HepG2 (cell line): ENCODE data around the gene PTK7. TPM values are rescaled to one million over a fixed set of nuclear protein-coding genes. Genes with fewer than 3 reads are reported as not detected.

ENCODE experiments used
- CEBPB ChIP-seq: IDR thresholded peaks from 2 replicates; pipeline ENCODE4 v1.6.1; 2011; ENCODE audit warnings: low read depth, low read length, improper control_type of control experiment, borderline replicate concordance
- FOXO1 ChIP-seq: sonication (generic); formaldehyde crosslinking; IDR thresholded peaks from 2 replicates; pipeline ENCODE4 v1.4.0; 2020; ENCODE audit warnings: missing genetic modification reagents
- HNRNPL ChIP-seq: fragments of 200-400 bp; formaldehyde crosslinking; IDR thresholded peaks from 2 replicates; pipeline ENCODE4 v1.6.1; 2017; ENCODE audit warnings: mild to moderate bottlenecking, low read depth, low read length
- JDP2 ChIP-seq: sonication (generic); formaldehyde crosslinking; IDR thresholded peaks from 2 replicates; pipeline ENCODE4 v1.8.1; 2022; ENCODE audit warnings: missing genetic modification reagents, borderline replicate concordance
- MATR3 ChIP-seq: sonication (generic); formaldehyde crosslinking; IDR thresholded peaks from 2 replicates; pipeline ENCODE4 v1.4.0; 2020; ENCODE audit warnings: missing genetic modification reagents
- RNF2 ChIP-seq: fragments of 450-650 bp; conservative IDR thresholded peaks from 2 replicates; pipeline ENCODE4 v1.6.1; 2016; ENCODE audit warnings: low read depth
- YEATS2 ChIP-seq: sonication (generic); formaldehyde crosslinking; IDR thresholded peaks from 2 replicates; pipeline ENCODE4 v1.4.0; 2020; ENCODE audit warnings: missing genetic modification reagents, borderline replicate concordance
- ZNF142 ChIP-seq: sonication (generic); formaldehyde crosslinking; IDR thresholded peaks from 2 replicates; pipeline ENCODE4 v1.4.0; 2020; ENCODE audit warnings: missing genetic modification reagents
- ZNF20 ChIP-seq: sonication (generic); formaldehyde crosslinking; IDR thresholded peaks from 2 replicates; pipeline ENCODE4 v1.4.0; 2020; ENCODE audit warnings: mild to moderate bottlenecking, moderate library complexity, missing genetic modification reagents
- ZNF230 ChIP-seq: sonication (generic); formaldehyde crosslinking; IDR thresholded peaks from 2 replicates; pipeline ENCODE4 v1.4.0; 2020; ENCODE audit warnings: mild to moderate bottlenecking, missing genetic modification reagents
- ZNF570 ChIP-seq: sonication (generic); formaldehyde crosslinking; IDR thresholded peaks from 2 replicates; pipeline ENCODE4 v1.4.0; 2020; ENCODE audit warnings: mild to moderate bottlenecking, missing genetic modification reagents, borderline replicate concordance
- ZNF576 ChIP-seq: sonication (generic); formaldehyde crosslinking; IDR thresholded peaks from 2 replicates; pipeline ENCODE4 v1.4.0; 2020; ENCODE audit warnings: mild to moderate bottlenecking, missing genetic modification reagents
- ZSCAN12 ChIP-seq: sonication (generic); formaldehyde crosslinking; IDR thresholded peaks from 2 replicates; pipeline ENCODE4 v1.9.0; 2021; ENCODE audit warnings: mild to moderate bottlenecking, missing genetic modification reagents
- ZZZ3 ChIP-seq: sonication (generic); formaldehyde crosslinking; IDR thresholded peaks from 2 replicates; pipeline ENCODE4 v1.4.0; 2020; ENCODE audit warnings: missing genetic modification reagents, mild to moderate bottlenecking, borderline replicate concordance
- polyA plus RNA-seq, 8 experiments: library from polyadenylated mRNA; depleted of rRNA in 3 of 8; stranded (reverse) in 7 of 8; unstranded in 1 of 8; fragments of >200 nt; fragmentation: Illumina TruSeq in 4 of 8; extraction: Trizol in 4 of 8; gene quantifications; 2 replicates each; pipeline versions ENCODE4 v1.2.1 to v1.2.3, GENCODE V29; 2011 to 2016; ENCODE audit warnings: low read depth in 4 of 8, missing spikeins in 1 of 8, mixed read lengths in 1 of 8; ENCODE audit not compliant: insufficient read depth in 1 of 8
- total RNA-seq, 5 experiments: library from RNA; depleted of rRNA; stranded (reverse); fragments of >200 nt; fragmentation: Illumina TruSeq; extraction: Trizol; gene quantifications; 2 replicates each; pipeline ENCODE4 v1.2.3, GENCODE V29; 2016; ENCODE audit warnings: low read depth in 1 of 5
- TF ChIP-seq, protein P1 (sequence below): sonication (generic); formaldehyde crosslinking; IDR thresholded peaks from 2 replicates; pipeline ENCODE4 v1.4.0; 2020; ENCODE audit warnings: missing genetic modification reagents
- TF ChIP-seq, protein P2 (sequence below): sonication (generic); formaldehyde crosslinking; IDR thresholded peaks from 2 replicates; pipeline ENCODE4 v1.4.0; 2020; ENCODE audit warnings: missing genetic modification reagents, low read depth, mild to moderate bottlenecking, borderline replicate concordance
- TF ChIP-seq, protein P3 (sequence below): sonication (generic); formaldehyde crosslinking; IDR thresholded peaks from 2 replicates; pipeline ENCODE4 v1.8.1; 2022; ENCODE audit warnings: low read depth, mild to moderate bottlenecking, missing genetic modification reagents
- TF ChIP-seq, protein P4 (sequence below): sonication (generic); formaldehyde crosslinking; IDR thresholded peaks from 2 replicates; pipeline ENCODE4 v1.5.0; 2020; ENCODE audit warnings: missing genetic modification reagents, mild to moderate bottlenecking, borderline replicate concordance

The PTK7 gene
- total and polyA plus RNA-seq, 2 of the 13 experiments (the other 11 are each of a cell fraction or from before 2014, with no cell fraction given): 98.5 to 99.8 TPM

DNA sequence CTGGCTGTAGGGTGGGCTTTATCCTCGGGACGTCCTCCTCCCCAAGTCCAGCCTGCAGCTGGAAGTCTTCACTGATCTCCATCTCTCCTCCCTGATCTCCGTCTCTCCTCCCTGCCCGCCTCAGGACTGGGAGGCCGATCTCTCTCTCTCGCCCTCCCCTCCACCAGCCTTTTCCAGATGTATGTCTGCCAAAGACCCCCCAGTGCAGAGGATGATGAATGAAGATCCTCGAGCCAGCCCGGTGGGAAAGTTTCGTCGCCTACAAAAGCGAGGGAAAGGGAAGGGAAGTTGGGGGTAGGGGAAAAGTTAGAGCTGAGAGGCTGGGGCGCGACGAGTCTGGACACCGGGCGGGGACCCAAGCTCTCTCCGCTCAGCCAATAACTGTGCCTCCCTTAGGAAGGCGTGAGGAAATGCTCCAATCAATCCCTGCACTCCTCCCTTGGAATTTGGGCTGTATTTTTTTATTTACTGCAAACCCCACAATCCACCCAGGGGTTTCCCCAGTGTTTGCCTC, 94.4 kb downstream of the PTK7 start (continued):
- no peak for TF ChIP-seq ZNF142 (CRISPR knock-in tag)
- TF ChIP-seq, protein P1, sequence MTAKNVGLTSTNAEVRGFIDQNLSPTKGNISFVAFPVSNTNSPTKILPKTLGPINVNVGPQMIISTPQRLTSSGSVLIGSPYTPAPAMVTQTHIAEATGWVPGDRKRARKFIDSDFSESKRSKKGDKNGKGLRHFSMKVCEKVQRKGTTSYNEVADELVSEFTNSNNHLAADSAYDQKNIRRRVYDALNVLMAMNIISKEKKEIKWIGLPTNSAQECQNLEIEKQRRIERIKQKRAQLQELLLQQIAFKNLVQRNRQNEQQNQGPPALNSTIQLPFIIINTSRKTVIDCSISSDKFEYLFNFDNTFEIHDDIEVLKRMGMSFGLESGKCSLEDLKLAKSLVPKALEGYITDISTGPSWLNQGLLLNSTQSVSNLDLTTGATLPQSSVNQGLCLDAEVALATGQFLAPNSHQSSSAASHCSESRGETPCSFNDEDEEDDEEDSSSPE (CRISPR knock-in tag): no peak; the same call in 1 of the 2 replicates
- no peak for TF ChIP-seq ZNF20 (CRISPR knock-in tag)
- TF ChIP-seq JDP2 (CRISPR knock-in tag): no peak
- TF ChIP-seq ZSCAN12 (CRISPR knock-in tag): no peak
- TF ChIP-seq, protein P2, sequence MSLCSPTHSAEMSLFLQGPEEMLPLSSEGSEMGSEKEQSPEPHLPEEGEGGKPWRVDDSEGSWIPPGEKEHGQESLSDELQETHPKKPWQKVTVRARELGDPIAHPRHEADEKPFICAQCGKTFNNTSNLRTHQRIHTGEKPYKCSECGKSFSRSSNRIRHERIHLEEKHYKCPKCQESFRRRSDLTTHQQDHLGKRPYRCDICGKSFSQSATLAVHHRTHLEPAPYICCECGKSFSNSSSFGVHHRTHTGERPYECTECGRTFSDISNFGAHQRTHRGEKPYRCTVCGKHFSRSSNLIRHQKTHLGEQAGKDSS (CRISPR knock-in tag): no peak
- TF ChIP-seq RNF2: no peak
- no peak; the same call in 1 of the 2 replicates for TF ChIP-seq ZNF576 (CRISPR knock-in tag)
- TF ChIP-seq ZZZ3 (CRISPR knock-in tag): no peak
- TF ChIP-seq CEBPB: no peak
- TF ChIP-seq ZNF230 (CRISPR knock-in tag): peak; percentile 66; the same call in 1 of the 2 replicates
- TF ChIP-seq HNRNPL: no peak
- TF ChIP-seq, protein P3, sequence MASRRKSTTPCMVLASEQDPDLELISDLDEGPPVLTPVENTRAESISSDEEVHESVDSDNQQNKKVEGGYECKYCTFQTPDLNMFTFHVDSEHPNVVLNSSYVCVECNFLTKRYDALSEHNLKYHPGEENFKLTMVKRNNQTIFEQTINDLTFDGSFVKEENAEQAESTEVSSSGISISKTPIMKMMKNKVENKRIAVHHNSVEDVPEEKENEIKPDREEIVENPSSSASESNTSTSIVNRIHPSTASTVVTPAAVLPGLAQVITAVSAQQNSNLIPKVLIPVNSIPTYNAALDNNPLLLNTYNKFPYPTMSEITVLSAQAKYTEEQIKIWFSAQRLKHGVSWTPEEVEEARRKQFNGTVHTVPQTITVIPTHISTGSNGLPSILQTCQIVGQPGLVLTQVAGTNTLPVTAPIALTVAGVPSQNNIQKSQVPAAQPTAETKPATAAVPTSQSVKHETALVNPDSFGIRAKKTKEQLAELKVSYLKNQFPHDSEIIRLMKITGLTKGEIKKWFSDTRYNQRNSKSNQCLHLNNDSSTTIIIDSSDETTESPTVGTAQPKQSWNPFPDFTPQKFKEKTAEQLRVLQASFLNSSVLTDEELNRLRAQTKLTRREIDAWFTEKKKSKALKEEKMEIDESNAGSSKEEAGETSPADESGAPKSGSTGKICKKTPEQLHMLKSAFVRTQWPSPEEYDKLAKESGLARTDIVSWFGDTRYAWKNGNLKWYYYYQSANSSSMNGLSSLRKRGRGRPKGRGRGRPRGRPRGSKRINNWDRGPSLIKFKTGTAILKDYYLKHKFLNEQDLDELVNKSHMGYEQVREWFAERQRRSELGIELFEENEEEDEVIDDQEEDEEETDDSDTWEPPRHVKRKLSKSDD (CRISPR knock-in tag): no peak
- 0 out of 2 replicates have a peak, but pooled peaks have one; percentile 20 for TF ChIP-seq ZNF570 (CRISPR knock-in tag)
- no peak for TF ChIP-seq MATR3 (CRISPR knock-in tag)
- TF ChIP-seq YEATS2 (CRISPR knock-in tag): no peak
- no peak for TF ChIP-seq FOXO1 (CRISPR knock-in tag)
- TF ChIP-seq, protein P4, sequence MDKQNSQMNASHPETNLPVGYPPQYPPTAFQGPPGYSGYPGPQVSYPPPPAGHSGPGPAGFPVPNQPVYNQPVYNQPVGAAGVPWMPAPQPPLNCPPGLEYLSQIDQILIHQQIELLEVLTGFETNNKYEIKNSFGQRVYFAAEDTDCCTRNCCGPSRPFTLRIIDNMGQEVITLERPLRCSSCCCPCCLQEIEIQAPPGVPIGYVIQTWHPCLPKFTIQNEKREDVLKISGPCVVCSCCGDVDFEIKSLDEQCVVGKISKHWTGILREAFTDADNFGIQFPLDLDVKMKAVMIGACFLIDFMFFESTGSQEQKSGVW: no peak
